Astrocyte of the hippocampus (primary cell): ENCODE data around the gene TIE1.

Source experiments
- DNase-seq: peaks from one replicate; pipeline ENCODE4 v3.0.0; 2011; ENCODE audit warnings: low read depth, low spot score

The TIE1 gene

DNA sequence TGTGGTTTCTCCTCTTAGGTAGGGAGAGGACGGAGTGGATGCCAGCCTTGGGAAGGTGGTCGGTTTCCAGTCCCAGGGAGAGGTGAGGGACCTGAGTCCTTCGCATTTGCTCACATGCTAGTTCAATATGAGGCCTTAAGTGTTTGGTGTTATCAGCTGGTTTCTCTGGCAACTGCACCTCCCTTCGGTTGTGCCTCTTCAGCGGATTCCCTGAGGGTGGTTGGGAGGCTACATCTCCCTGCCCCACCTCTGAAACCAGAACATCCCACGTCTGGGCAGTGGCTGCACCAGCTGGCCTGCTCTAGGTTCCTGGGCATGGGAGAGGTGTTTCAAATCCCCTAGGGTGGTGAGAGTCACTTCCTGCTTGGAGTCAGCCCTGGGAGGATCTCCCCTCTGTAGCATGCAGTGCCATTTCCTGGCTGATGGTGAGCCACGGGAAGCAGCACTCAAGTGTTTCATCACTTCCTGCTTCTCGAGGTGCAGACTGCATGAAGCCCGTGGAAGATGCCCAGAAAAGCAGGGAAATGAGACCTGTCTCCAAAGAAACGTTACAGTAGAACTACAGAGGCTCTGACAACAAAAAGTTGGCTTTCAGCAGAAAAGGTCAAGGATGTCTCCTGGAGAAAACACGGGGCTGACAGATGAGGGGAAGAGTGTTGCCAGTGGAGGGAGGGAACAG, 26.5 kb upstream of the TIE1 start:
- no peak for DNase-seq

DNA sequence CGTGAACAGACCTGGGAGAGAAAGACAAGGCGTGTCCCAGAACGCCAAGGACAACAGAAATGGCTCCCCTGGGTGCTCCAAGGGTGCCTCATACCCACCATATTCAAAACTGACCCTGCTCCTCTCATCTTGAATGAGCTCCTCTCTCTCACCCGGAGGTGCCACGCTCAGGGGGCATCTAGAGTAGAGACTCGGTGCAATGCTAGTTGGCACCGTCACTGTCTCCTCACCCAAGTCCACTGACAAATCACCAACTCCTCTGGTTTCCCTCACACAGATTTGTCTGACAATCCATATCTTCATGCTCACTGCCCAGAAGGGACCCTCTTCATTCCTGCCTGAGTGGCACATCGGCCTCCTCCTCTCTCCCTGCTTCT, 26.0 kb upstream of the TIE1 start:
- no peak for DNase-seq

DNA sequence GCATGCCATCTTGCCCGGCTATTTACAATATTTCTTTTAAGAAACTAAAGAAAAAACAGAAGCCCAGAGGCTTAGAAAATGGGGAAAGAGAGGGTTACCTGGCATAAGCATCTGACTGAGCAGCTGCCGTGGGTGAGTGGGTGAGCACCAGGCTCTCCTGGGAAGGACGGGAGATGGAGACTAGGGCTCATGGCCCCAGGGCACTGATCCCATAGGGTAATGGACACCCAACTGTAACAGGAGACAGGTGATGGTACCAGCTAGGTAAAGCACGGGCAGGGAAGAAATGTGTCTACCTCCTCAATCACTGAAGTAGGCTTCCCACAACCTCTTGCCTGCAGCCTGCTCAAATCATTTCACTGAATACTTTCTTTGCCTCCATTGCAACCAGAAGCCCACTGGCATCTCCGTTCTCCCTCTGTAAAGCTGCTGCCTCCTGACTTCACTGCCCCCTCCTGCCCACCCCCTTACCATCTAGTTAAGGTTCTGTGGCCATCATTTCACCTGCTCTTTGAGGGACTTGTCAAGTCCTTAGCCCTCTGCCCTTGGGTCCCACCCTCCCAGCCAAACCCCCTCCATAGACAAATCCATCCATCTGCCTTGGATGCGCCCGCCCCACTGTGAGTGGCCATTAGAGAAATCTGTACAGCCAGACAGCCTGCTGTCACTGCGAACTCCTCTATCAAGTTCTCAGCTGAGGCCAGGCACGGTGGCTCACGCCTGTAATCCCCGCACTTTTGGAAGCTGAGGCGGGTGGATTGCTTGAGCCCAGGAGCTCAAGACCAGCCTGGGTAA, 24.8 kb upstream of the TIE1 start:
- no peak for DNase-seq

DNA sequence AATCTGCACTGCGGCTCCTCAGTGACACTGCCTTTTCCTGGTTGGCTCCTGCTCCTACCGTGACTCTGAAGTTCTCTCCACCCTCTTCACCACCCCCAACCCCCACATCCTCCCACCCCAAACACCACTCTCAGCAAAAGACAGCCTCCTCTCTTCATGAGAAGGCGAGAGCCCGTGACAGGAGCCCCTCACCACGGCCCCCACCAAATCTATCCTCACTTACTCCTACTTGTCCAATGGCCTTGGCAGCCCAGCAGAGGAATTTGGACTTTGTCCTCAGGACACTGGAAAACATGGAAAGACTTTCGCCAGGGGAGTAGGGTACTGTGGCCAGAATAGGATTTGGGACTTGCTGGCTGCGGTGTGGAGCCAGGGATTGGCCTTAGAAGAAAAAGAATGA, 24.1 kb upstream of the TIE1 start:
- DNase-seq, result no peak

DNA sequence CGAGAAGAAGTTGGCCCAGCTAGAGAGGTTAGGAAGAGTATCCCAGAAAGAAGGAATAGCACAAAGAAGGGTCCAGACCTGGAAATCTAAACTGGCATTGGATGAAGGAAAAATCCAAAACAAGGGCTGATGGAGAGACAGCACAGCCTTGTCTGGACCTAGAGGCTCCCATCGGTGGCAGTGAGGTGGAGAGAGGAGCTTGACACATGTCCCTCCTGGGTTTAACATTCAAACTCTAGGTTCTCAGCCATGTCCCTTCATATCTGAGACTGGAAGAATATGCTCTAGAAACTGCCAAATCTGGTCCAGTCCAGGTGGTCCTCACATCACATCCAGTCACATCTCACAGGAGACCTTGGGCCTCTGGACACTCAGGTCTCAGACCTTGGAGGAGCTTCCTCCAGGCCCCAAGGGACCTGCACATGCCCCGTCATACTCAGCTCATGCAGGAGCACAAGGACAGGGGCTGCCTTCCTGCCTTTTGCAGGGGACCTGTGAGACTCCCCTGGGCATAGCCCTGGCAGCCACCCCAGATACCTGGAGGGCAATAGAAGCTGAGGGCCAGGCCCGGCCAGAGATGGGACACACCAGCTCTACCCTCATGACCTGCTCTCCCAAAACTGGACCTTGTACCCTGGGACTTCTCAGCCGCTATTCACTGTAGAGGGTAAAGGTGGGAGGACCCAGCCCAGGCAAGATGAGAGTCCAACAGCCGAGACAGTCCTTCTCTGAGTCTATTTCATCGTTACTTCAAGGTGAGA, 23.5 kb upstream of the TIE1 start:
- no peak for DNase-seq

DNA sequence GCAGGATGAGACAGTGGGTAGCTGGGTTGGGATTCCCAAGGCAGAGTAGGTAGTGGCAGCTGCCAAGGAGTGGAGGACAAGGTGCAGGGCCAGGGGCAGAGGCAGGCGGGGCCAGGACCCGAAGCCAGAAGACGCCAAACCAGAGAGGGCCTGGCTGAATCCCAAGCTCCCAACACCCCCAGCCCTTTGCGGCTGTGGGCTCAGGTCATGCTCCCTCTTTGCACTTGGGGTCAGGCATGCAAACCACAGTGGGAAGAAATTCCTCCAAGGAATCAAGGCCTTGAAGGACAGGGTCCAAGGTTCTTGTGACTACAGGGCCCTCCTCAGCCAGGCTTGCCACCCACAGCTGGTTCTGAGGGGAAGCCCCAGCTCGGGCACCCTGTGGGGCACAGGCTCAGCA, 21.6 kb upstream of the TIE1 start:
- DNase-seq, result no peak

DNA sequence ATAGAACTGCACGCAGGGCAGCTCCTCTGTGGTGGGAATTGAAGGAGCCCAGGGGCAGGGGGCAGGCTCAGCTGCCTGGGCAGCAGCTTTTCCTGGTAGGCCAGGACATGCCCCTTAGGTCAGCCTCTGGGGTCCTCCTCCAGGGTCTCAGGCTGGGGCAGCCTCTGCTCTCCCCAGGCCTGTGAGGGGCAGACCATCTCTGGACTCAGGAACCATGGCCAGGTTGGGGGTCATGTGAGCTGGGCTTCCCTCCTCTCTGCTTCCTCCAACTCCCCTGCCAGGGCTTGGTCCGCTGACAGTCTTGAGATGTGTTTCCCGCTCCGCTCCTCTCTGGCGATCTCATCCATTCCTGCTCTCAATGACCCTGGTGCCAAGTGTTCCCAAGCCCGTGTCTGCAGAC, 21.1 kb upstream of the TIE1 start:
- no peak for DNase-seq

DNA sequence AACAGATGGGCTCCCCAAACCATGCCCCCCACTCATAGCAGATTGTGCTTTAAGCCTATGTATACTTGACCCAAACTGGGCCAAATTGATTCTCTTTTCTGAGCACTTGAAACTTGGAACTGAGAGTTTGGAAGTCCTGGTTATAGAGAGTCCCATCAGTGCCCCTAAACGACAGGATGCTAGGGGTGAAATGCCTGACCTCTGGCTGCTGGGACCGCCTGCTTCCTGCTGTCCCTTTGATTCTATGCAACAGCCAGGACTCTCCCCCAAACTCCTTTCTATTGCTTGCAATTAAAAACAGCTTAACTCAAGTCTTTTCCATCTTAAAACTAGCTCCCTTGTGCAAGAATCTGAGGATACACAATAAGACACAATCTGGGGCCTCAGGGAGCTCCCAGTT, 20.1 kb upstream of the TIE1 start:
- DNase-seq, result no peak

DNA sequence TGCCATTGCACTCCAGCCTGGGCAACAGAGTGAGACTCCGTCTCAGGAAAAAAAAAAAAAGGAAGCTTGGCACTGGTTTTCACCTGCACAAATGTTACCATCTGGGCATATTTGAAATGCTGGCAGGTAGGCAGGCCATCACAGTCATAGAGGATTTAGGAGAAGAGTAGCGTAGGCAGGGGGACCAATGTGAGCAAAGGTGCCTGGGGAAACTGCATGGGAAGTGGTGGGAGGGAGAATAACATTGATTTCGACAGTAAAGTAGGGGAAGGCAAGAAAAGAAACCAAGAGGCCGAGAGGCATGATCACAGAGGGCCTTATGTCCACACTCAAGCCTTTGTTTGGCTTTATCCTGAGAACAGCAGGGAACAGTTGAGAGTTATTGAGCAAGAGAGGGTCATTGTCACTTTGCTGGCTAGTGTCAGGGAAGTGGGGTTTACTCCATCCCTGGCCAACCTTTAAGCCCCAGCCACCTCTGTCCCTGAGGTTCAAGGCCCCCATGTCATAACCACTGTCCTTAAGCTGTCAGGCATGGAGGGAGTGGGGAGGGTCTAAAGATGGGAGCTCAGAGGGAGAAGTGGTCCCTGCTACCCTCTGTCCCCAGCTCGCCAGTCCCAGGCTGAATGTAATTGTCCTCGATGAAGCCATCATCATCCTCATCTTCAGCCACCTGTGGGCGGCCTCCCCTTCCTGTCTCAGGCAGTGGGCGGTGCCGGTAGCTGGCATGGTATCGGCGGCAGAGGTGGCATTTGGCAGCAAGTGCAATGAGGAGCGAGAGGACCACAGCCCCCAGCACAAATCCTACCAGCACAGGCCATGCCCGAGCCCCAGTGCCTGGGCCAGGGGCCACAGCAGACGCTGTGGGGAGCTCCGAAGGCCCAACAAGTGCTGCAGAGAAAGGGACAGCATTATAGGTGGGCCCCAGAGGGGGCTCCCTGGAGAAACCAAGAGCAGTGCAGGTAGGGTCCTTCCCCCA, 18.3 kb upstream of the TIE1 start:
- no peak for DNase-seq

DNA sequence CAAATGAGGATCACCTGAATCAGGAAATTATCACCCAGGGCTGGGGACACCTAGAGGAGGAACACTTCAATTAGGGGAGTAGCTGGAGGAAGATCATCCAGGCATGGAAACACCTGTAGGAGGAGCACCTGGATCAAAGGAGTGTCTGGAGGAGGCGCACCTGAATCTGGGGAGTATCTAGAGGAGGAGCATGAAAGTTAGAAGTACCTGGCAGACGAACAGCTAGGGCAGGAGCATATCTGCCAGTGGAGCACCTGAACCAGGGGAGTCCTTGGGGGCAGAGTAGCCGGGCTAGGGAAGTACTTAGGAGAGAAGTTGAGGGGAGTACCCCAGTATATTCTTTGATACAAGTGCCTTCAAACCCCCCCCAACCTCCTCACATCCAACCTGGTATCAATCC, 16.7 kb upstream of the TIE1 start:
- no peak for DNase-seq

DNA sequence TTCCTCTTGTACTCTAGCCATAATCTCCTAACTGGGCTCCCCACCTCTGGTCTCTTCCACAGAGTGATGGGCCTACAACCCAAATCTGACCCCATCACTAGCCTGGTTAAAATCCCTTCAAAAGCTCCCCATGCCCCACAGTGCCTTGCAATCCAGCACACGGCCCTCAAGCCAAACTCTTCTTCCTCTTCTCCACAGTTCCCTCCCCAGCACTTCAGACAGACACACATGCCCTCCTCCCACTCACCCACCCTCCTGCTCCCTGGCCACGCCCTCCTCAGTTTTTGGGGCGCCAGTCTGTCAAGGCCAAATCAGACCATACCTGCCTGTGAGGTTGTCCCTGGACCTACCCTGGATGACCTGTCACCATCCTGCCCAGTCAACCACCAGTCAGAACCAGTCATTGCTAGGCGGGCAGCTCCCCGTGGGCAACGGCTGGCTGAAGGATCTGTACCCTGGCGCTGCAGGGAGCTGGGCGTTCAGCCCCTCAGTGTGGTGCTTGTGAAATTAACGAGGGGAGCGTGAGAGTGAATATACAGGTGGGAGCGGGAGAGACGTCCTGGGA, 16.2 kb upstream of the TIE1 start:
- no peak for DNase-seq

DNA sequence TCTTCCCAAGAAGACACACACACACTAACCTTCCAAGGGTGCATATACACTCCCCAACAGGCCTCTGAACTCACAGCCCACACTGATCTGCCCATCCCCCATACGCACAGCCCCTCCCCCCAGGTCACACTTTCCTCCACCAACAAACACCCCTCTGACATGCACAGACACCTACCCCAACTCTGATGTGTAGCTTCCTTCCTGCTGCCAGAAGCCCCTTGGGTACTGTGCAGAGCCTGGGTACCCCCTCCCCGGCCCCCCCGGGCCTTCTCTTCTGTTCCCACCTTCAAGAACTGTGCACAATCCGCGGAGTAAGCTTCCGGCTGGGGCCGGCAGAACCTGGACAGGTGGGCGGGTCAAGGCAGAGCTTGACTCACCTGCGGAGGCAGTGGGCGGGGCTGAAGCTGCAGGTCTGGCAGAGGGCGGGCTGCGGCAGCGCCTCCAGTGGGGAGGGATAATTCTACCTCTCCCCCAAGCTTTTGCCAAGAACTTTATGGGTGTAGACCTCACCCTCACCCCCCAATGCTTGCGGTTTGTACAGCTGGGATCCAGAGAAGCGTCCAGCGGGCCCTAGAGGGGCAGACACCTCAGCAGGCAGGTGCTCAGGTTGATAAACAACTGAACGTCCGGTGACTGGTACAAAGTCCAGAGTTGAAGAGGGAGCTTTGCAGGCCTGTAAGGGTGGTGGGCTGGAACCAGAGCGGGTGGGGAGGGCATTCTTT, 15.4 kb upstream of the TIE1 start, which contains the start of gene C1orf210:
Gene C1orf210 (minus strand): TSS at position 313 of the 722 bp plus-strand sequence. CDS start 2,311 bp downstream, outside the sequence.
- DNase-seq, result no peak

DNA sequence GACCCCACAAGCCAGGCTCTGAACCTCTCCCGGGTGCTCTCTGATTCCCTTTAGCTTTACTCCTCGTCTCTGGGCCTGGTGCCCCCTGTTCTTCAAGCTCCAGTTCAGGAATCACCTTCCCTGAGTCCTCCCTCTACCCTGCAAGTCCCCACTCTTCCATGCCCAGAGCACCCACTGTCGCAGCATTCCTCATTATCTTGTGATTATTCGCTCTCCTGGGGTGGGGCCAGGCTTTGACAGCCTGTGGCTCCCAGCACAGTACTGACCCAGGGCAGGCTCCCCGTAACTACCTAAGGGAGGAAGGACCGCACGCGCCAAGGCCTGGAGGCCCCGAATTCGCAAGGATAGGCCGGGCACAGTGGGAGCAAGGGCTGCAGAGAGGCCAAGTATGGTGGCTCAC, 14.7 kb upstream of the TIE1 start:
- no peak for DNase-seq

DNA sequence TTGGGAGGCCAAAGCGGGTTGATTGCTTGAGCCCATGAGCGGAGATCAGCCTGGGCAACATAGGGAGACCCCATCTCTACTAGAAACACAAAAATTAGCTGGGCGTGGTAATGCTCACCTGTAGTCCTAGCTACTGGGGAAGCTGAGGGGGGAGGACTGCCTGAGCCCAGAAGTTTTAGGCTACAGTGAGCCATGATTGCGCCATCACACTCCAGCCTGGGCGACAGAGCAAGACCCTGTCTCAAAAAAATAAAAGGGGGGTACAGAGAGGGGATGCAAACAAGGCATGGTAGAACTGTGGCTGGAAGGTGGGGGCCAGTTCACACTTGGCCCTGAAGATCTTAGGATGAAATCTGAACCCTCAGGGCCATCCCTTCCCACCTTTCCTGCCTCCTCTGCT, 14.2 kb upstream of the TIE1 start:
- DNase-seq, result no peak

DNA sequence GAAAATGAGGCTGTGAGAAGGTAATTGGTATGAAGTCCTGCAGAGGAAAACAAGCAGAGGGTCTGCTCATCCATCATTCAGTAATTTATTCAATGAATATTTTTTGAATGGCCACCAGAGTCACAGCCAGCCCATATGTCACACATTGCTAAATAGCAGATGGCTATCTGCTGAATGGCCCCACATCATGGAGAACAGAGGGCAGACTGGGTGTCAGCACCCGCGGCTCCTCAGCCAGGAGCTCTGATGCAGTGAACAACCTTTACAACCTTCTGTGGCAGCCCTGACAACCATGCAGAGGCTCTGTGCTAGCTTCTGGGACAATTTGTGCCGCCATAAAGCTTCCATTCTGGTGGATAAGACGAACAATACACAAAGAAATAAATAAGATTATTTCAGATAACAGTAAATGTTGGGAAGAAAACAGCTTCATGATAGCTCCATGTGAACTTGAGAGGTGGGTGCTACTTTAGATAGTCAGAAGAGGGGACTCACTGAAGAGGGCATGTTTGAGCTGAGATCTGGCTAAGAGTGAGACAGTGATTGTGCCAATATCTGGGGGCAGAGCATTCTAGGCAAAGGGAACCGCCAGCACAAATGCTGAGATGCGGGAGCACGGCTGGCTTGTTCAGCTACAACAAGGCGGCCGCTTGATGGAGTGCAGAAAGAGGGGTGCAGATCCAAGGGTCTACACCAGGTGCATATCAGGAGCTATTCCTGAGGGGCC, 12.6 kb upstream of the TIE1 start:
- no peak for DNase-seq

DNA sequence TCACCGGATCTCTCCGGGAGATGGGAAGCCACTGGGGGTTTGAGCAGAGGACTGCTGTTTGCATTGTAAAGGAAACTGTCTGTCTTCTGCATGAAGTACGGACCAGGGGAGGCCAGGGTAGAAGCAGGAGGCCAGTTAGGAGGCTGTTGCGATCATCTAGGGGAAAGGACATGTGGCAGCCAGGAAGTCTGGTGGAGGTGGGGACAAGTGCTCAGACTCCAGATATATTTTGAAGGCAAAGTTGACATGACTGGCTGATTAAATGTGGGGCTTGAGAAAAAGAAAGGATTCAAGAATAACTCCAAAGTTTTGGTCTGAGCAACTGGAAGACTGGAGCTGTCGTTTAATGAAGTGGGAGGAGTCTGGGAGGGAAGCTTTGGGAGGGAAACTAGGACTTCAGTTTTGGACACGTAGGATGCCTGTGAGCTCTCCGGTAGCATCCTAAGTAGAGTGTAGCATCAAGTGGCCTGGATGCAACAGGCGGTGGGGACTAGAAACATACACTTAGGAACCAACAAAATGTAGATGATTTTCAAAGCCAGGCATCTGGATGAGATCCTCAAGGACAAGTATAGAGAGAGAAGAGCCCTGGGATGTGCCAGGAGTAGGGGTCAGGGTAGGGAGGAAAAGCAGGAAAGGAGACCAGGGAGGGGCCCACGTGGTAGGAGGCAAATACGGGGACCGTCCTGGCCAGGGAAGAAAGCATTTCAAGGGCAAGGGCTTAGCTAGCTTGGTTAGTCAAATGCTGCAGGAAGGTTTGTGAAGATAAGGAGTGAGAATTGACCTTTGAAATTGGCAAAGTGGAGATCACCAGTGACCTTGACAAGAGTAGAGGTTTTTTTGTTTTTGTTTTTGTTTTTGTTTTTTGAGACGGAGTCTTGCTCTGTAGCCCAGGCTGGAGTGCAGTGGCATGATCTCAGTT, 11.7 kb upstream of the TIE1 start:
- no peak for DNase-seq

DNA sequence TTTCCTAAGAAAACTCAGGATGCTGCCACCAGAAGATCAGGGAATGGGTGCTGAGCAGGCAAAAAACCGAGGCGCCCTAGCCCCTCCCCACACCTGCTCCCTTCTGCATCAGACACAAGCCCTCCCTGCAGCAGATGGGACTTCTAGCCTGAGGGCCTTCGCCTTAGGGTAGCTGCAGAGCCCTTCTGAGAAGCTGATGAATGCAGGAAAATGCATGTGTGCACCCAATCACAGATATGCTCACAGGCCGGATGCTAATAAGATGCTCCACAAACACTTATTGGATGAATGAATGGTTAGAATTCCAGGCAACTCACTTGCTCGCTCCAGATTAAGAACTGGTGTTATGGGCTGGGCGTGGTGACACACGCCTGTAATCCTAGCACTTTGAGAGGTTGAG, 8.6 kb upstream of the TIE1 start:
- DNase-seq, result no peak

DNA sequence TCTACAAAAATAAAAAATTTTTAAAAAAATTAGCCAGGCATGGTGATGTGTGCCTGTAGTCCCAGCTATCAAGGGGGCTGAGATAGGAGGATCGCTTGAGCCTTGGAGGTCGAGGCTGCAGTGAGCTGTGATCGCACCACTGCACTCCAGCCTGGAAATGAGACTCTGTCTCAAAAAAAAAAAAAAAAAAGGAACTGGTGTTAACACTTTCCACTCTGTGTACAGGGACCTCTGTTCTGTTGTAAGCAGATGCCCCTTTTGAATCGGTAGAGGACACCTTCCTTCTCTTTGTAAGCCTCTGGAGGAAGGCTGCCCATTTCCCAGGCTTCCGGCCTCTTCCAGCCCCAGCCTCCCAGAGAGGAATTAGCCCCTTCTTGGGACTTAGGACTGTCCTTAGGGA, 8.1 kb upstream of the TIE1 start:
- DNase-seq, result no peak

DNA sequence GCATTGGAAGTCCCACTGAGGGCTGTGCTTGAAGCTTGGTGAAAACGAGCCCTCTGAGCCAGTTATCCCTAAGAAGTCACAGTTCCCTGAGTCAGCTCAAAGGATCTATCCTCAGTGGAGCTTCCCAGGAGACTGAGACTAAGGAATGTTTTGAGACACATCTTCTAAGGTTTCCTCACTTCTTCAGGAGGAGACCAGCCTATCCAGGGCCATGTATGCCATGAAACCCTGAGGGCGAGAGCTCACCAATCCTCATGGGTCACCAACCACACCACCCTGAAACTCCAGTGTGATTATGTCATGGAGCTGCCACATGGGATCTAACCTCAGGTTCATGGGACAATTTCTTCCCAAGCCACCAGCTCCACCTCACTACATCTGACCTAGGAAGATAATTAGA, 7.6 kb upstream of the TIE1 start:
- no peak for DNase-seq
